ENCODE data around the gene GGT6. TPM values are rescaled to one million over a fixed set of nuclear protein-coding genes. Genes with fewer than 3 reads are reported as not detected.

Gene GGT6
- total RNA-seq, 1 donor from 2014 or later: not detected

- intact Hi-C loops (cut with micrococcal nuclease): no loop called here
These were observed 33.2 kb downstream of the GGT6 start for GRCh38 chr17:4527134-4527533.

- intact Hi-C loops (cut with micrococcal nuclease): no loop called here
These were observed 34.5 kb downstream of the GGT6 start for GRCh38 chr17:4525691-4526397.

- intact Hi-C loops (cut with micrococcal nuclease): no loop called here
These were observed 36.4 kb downstream of the GGT6 start for GRCh38 chr17:4523946-4524345.

- intact Hi-C loops (cut with micrococcal nuclease): no loop called here
These were observed 37.7 kb downstream of the GGT6 start for GRCh38 chr17:4522661-4523060.

- intact Hi-C loops (cut with micrococcal nuclease): no loop called here
These were observed 39.3 kb downstream of the GGT6 start for GRCh38 chr17:4520894-4521600.

GRCh38 chr17:4520060-4520893, 40.1 kb downstream of the GGT6 start:
- intact Hi-C loops (cut with micrococcal nuclease): no loop called here

GRCh38 chr17:4519361-4519788, 41.0 kb downstream of the GGT6 start:
- intact Hi-C loops (cut with micrococcal nuclease): no loop called here

- intact Hi-C loops (cut with micrococcal nuclease): no loop called here
These were observed 41.5 kb downstream of the GGT6 start for GRCh38 chr17:4518901-4519300.

GRCh38 chr17:4516735-4517134, 43.6 kb downstream of the GGT6 start:
- intact Hi-C loops (cut with micrococcal nuclease): no loop called here

- intact Hi-C loops (cut with micrococcal nuclease): no loop called here
These were observed 44.9 kb downstream of the GGT6 start for GRCh38 chr17:4515501-4515900.

GRCh38 chr17:4514779-4515178, 45.6 kb downstream of the GGT6 start:
- intact Hi-C loops (cut with micrococcal nuclease): no loop called here

- intact Hi-C loops (cut with micrococcal nuclease): no loop called here
These were observed 46.2 kb downstream of the GGT6 start for GRCh38 chr17:4514206-4514605.

- intact Hi-C loops (cut with micrococcal nuclease): no loop called here
These were observed 47.0 kb downstream of the GGT6 start for GRCh38 chr17:4513113-4514032.

GRCh38 chr17:4512156-4513112, 47.9 kb downstream of the GGT6 start:
- intact Hi-C loops (cut with micrococcal nuclease): no loop called here

GRCh38 chr17:4511199-4511932, 49.0 kb downstream of the GGT6 start:
- intact Hi-C loops (cut with micrococcal nuclease): no loop called here

GRCh38 chr17:4510618-4510941, 49.8 kb downstream of the GGT6 start:
- intact Hi-C loops (cut with micrococcal nuclease): no loop called here

- intact Hi-C loops (cut with micrococcal nuclease): loop anchor here (10.0 kb wide), 1 partner anchor 75 kb away; the partner anchor contains the start of gene SPNS3
These were observed 50.3 kb downstream of the GGT6 start for GRCh38 chr17:4509923-4510617.

- intact Hi-C loops (cut with micrococcal nuclease): loop anchor here (10.0 kb wide), 1 partner anchor 75 kb away; the partner anchor contains the start of gene SPNS3
These were observed 51.0 kb downstream of the GGT6 start for GRCh38 chr17:4509401-4509800.

Data from T-helper 2 cell treated with Interferon-gamma antibody and Interleukin-4, amounts not matched to agents 100 ng/mL and 5 ng/mL, for 36 hours (primary cell).